Neural progenitor cell (in vitro differentiated cells): ENCODE measurements around the gene NEURL1.

ENCODE experiments used
- EZH2 ChIP-seq: fragments of 200-600 bp; sonication (generic); IDR thresholded peaks from 2 replicates; pipeline ENCODE4 v1.6.1; 2017; ENCODE audit warnings: antibody characterized with exemption, mild to moderate bottlenecking, moderate library complexity
- EZH2phosphoT487 ChIP-seq: fragments of 200-600 bp; sonication (generic); IDR thresholded peaks from 2 replicates; pipeline ENCODE4 v1.6.1; 2017; ENCODE audit warnings: antibody characterized with exemption
- TF ChIP-seq, protein P1 (sequence below): fragments of 200-600 bp; sonication (generic); IDR thresholded peaks from 2 replicates; pipeline ENCODE4 v1.5.1; 2017; ENCODE audit warnings: antibody characterized with exemption, mild to moderate bottlenecking

DNA sequence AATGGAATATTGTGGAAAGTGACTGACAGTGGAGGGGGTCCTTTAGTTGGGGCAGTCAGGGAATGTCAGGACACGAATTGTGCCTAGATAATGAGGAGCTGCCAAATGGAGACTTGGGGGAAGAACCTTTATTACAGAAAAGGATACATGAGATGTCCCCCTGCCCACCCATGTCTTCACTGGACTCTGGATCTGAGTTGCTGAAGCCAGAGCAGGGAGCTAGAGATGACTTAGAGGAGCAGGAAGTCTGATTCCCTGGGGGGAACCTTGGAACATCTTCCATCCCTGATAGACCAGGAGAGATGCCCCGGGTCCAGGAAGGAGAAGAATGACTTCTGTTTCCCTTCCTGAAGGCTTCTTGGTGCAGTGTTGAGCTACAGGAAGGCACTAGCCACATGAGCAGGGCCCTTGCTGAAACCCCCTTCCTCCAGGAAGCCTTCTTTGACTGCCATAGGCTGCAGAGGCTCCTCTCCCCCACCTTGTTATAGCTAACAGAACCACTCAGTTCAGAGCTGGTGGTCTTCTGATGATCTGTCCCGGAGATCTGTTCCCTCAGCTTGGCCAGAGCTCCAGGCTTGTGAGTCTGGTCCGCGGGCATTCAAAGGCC lies 747 bp upstream of the NEURL1 start:
- TF ChIP-seq, protein P1, sequence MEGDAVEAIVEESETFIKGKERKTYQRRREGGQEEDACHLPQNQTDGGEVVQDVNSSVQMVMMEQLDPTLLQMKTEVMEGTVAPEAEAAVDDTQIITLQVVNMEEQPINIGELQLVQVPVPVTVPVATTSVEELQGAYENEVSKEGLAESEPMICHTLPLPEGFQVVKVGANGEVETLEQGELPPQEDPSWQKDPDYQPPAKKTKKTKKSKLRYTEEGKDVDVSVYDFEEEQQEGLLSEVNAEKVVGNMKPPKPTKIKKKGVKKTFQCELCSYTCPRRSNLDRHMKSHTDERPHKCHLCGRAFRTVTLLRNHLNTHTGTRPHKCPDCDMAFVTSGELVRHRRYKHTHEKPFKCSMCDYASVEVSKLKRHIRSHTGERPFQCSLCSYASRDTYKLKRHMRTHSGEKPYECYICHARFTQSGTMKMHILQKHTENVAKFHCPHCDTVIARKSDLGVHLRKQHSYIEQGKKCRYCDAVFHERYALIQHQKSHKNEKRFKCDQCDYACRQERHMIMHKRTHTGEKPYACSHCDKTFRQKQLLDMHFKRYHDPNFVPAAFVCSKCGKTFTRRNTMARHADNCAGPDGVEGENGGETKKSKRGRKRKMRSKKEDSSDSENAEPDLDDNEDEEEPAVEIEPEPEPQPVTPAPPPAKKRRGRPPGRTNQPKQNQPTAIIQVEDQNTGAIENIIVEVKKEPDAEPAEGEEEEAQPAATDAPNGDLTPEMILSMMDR: no peak
- TF ChIP-seq EZH2 (no peak), EZH2phosphoT487 (no peak)
